Measurements from ENCODE around the gene FRAS1. TPM values are rescaled to one million over a fixed set of nuclear protein-coding genes. Genes with fewer than 3 reads are reported as not detected.
"Not testable (repeated sequence)": the region's sequence is repeated elsewhere in the genome, so short reads cannot be mapped to it uniquely, and the experiment has no call there.

FRAS1 gene
- total and polyA plus RNA-seq, 5 experiments from 2014 or later = 0.02 to 0.06 TPM; not detected in 3

DNA sequence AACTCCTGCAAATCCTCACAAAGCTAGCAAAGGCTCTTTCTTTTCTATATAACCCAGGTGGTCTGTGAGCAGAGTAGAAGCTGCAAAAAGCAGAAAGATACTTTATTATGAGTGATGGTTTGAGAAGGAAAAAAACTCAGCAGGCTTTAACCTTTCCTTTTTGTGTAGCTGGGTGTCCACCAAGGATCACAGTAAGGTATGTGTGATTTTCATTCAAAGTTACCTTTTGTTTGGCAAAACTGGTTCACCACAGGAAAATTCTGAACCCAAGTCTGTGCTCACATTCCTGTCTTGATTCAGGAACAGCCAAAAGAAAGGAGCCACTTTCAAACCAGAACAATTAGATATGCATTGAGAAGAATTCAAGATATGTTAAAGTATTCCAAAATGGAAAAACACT, 35.7 kb downstream of the FRAS1 start:
- DNase-seq = no peak
- POLR2A ChIA-PET = no interaction called here
- peaks cover 3 to 13% (median 5%) of the 10 kb centered on the region in 5 donors for H3K27me3 Mint-ChIP-seq
- no peaks in the 10 kb centered on the region for H3K4me1 Mint-ChIP-seq
- peaks cover 0 to 13% (median 7%) of the 10 kb centered on the region in 9 donors for H3K9me3 Mint-ChIP-seq
- H3K4me3 Mint-ChIP-seq = no peak overlapping the region
- no peaks in the 10 kb centered on the region for H3K36me3 Mint-ChIP-seq
- no peak for ATAC-seq
- no peak overlapping the region for H3K27ac Mint-ChIP-seq

DNA sequence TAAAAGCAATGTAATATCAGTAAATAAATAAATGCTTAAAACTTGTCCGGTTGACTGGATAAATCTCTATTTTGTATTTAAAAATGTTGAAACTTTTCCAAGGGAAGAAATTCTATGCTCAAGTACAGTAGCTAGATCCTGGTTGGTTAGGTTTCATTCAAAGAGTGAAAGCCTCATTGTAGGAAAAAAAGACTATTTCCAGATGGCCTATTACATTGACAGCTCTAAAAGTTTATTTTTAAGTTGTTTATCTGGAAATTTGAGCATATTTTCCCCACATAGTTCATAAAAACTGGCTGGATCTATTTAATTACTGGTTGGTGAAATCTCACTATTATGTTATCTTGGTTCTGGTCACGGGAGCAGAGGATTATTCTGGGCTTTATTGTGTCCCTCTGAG, 38.0 kb downstream of the FRAS1 start:
- peaks cover 3 to 13% (median 5%) of the 10 kb centered on the region in 5 donors for H3K27me3 Mint-ChIP-seq
- no peak for DNase-seq
- H3K4me1 Mint-ChIP-seq = no peaks in the 10 kb centered on the region
- ATAC-seq = no peak
- peaks cover 0 to 13% (median 7%) of the 10 kb centered on the region in 9 donors for H3K9me3 Mint-ChIP-seq
- H3K36me3 Mint-ChIP-seq = no peaks in the 10 kb centered on the region
- no peak overlapping the region for H3K27ac Mint-ChIP-seq
- POLR2A ChIA-PET = no interaction called here
- no peak overlapping the region for H3K4me3 Mint-ChIP-seq

DNA sequence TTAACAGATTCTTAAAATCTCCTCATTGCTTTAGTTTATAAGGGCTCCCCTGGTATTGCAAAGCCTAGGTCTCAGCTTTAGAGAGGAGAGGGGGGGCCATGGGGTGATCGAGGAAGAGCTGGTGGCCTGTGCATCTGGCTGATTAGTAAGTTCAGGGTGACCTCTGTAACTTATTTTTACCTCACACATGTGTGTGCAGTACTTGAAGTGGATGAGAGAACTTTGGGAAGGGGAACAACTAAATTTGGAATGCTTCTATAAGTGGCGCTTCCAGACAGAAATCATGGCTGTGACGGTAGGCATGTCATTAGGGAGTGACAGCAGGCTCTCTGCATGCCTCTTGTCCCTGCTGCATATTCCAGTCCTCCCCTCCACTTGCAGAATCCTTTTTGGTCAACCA, 41.9 kb downstream of the FRAS1 start:
- H3K4me3 Mint-ChIP-seq = no peak overlapping the region
- H3K27me3 Mint-ChIP-seq = peaks cover 0 to 3% (median 0%) of the 10 kb centered on the region in 5 donors
- no peaks in the 10 kb centered on the region for H3K4me1 Mint-ChIP-seq
- peaks cover 0 to 13% (median 7%) of the 10 kb centered on the region in 9 donors for H3K9me3 Mint-ChIP-seq
- no peak overlapping the region for H3K27ac Mint-ChIP-seq
- no peak for ATAC-seq
- POLR2A ChIA-PET = no interaction called here
- H3K36me3 Mint-ChIP-seq = no peaks in the 10 kb centered on the region
- DNase-seq = no peak

DNA sequence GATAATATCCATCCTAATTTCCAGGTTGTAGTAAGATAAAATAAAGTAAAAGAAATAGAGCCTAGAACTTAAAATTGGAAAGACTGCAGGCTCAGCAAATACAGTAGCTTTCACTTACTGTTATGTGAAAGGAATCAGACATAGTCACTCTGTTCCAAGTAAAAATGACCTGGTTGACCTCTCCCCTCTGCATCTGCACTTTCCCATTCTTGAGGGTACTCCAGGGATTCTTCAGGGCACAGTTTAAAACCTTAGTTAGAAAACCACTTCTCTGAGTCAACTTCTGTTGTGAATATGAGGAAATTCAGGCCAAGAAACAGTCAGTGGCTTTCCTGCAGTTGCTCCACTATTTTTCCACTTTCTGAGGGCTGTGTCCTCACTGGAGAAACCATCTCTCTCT, 42.9 kb downstream of the FRAS1 start:
- H3K4me3 Mint-ChIP-seq = no peak overlapping the region
- DNase-seq = no peak
- H3K27me3 Mint-ChIP-seq = peaks cover 0 to 6% (median 2%) of the 10 kb centered on the region in 5 donors
- no peaks in the 10 kb centered on the region for H3K4me1 Mint-ChIP-seq
- POLR2A ChIA-PET = no interaction called here
- H3K27ac Mint-ChIP-seq = no peak overlapping the region
- H3K36me3 Mint-ChIP-seq = no peaks in the 10 kb centered on the region
- peaks cover 0 to 13% (median 7%) of the 10 kb centered on the region in 9 donors for H3K9me3 Mint-ChIP-seq
- no peak for ATAC-seq

DNA sequence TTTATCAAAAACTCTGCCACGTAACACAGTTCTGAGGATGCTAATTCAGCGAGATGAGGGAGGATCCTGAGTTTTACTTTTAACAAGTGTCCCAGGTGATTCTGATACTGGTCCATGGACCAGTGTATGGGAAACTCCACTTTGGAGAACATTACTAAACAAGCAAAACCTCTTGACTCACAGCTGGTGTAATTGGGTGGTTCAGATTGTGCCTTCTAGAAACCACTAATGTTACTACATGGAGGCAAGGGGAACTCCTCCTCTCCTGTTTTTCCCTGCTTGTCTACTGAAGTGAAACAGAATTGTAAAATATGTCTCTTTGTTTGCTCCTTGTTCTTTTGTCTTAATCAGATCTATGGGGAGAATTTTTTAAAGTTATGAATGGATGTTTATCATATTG, 62.6 kb downstream of the FRAS1 start:
- H3K4me1 Mint-ChIP-seq = no peaks in the 10 kb centered on the region
- ATAC-seq (no peak), DNase-seq (no peak)
- no peaks in the 10 kb centered on the region for H3K36me3 Mint-ChIP-seq
- POLR2A ChIA-PET = no interaction called here
- H3K4me3 Mint-ChIP-seq = no peak overlapping the region
- H3K27me3 Mint-ChIP-seq = peaks cover 2 to 20% (median 8%) of the 10 kb centered on the region in 5 donors
- no peak overlapping the region for H3K27ac Mint-ChIP-seq
- H3K9me3 Mint-ChIP-seq = peaks cover 0 to 14% (median 0%) of the 10 kb centered on the region in 9 donors

DNA sequence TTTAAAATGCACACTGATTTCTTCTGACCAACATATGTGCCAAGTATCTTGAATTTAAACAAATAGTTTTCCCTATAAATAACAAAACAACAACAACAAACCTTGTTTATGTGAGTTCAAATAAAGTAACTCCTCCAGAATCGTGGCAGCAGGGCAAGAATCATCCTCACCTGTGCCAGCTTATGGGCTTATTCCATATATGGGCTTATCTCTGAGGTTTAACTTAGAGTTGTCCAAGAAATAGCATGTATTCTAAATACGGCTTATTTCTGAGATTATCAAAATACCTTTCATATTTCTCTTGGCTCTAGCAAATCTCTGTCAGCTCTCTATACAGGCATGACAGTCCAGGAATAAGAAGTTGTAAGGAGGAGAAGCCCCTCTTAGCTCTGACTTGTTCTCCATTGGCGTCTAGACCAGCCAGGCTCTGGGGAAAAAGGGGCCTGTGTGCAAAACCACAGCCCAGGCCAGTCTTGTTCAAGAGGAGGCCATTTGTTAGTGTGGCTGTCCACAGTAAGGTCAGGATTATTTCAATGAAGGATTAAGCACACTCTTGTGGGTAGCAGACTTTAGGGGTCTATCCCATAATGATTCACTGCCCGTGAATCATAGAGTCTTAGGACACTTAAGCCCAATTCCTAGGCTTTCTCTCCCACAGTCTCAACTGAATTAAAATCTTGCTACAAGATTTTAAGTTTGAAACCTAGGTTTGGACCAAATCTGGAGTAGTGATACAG, 63.2 kb downstream of the FRAS1 start:
- Mint-ChIP-seq H3K4me1 (no peaks in the 10 kb centered on the region), H3K36me3 (no peaks in the 10 kb centered on the region), H3K4me3 (no peak overlapping the region), H3K9me3 (peaks cover 0 to 14% (median 0%) of the 10 kb centered on the region in 9 donors), H3K27ac (no peak overlapping the region), H3K27me3 (peaks cover 8 to 25% (median 13%) of the 10 kb centered on the region in 5 donors)
- no peak for ATAC-seq
- POLR2A ChIA-PET = no interaction called here
- no peak for DNase-seq

DNA sequence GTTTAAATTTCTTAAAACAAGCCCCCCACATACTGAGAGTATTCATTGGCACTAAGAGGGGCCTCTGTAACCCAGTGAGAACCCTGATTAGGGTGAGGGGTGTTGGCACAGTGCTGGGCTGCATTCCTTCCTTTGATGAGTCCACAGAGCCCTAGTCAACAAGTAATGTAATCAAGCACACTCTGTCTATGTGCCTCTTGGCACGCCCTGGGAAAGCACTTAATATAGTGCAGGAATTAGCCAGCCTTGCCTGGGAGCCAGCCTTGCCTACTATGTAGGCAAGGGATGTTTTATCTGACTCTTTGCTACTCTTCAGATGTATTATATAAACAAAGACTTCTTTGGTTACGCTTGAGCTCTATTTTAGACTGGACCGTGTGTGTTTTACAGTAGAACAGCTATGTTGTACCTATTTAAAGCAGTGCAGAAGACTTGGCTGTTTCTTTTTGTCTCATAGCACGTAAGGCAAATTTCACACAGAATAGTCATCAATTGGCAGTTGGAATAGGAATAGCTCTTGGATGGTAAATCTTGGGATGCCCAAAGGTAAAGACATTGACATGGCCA, 64.3 kb downstream of the FRAS1 start:
- H3K27me3 Mint-ChIP-seq = peaks cover 8 to 21% (median 13%) of the 10 kb centered on the region in 5 donors

DNA sequence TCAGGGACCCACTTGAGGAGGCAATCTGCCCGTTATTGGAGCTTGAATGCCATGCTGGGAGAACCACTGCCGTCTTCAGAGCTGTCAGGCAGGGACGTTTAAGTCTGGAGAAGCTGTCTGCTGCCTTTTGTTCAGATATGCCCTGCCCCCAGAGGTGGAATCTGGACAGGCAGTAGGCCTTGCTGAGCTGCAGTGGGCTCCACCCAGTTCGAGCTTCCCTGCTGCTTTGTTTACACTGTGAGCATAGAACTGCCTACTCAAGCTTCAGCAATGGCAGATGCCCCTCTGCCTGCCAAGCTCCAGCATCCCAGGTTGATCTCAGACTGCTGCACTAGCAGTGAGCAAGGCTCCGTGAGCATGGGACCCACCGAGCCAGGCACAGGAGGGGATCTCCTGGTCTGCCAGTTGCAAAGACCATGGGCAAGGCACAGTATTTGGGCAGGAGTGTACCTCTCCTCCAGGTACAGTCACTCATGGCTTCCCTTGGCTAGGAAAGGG, 68.8 kb downstream of the FRAS1 start:
- H3K36me3 Mint-ChIP-seq, POLR2A ChIA-PET, H3K4me1 Mint-ChIP-seq, H3K27ac Mint-ChIP-seq, DNase-seq, H3K4me3 Mint-ChIP-seq, ATAC-seq: not testable (repeated sequence)
- Mint-ChIP-seq H3K27me3 (peaks cover 18 to 35% (median 21%) of the 10 kb centered on the region in 5 donors), H3K9me3 (peaks cover 0 to 24% (median 7%) of the 10 kb centered on the region in 9 donors)

More for the DNA sequence above, 64.3 kb downstream of the FRAS1 start:
- no peak for ATAC-seq
- Mint-ChIP-seq H3K27ac (no peak overlapping the region), H3K36me3 (no peaks in the 10 kb centered on the region), H3K4me1 (no peaks in the 10 kb centered on the region), H3K9me3 (peaks cover 0 to 10% (median 0%) of the 10 kb centered on the region in 9 donors), H3K4me3 (no peak overlapping the region)
- POLR2A ChIA-PET = no interaction called here
- DNase-seq = no peak

DNA sequence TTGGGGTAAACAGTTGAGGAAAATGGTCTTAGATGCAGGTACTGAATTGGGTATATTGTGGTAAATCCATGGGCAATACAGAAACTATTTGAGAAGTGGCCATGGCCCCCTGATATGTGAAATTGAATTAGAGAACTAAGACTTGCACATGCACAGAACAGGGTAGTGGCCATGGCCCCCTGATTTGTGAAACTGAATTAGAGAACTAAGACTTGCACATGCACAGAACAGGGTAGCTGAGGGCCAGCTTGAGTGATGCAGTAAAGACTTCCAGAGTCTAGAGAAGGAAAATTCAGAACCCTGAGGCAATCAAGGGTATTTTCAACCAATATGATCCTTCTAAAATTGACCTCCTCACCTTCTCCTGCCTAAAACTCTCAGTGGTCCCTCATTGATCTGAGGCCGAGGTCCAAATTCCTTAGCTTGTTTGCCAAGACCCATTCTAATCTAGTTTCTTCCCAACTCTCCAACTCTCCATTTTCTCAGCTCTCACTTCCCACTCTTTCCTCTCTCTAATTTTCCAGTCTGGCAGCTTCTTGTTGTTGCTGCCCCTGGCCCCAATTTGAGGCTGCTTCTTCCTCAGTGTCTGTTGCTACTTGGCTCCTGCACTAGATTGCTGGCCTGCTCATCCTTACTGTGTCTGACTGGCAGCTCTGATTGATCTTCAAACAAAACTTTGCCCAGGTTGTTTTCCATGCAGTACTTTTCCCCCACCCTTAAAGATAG, 72.4 kb downstream of the FRAS1 start:
- Mint-ChIP-seq H3K4me1 (no peaks in the 10 kb centered on the region), H3K36me3 (peaks cover 0 to 5% (median 0%) of the 10 kb centered on the region in 3 donors), H3K4me3 (no peak overlapping the region), H3K27ac (no peak overlapping the region), H3K27me3 (peaks cover 23 to 55% (median 28%) of the 10 kb centered on the region in 5 donors), H3K9me3 (peaks cover 0 to 14% (median 4%) of the 10 kb centered on the region in 9 donors)
- DNase-seq (no peak), ATAC-seq (no peak)
- POLR2A ChIA-PET = no interaction called here

DNA sequence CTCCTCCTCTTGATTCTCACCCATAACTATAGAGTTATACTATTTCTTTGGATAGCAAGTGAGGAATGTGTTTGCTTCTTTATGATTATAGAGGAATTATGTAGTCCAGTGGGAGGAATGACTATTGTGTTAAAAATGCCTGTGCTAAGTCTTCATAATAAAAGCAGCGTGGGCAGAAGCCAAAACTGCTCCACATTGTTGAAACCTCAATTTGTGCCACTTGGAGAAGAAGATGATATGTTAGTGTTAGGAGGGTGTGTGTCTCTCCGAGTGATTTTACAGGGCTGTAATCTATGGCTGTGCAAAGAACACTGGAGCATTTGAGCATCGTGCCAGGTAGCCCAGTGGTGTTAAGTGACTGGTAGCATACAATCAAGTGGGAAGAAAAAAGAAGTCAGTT, 74.3 kb downstream of the FRAS1 start:
- no peak overlapping the region for H3K27ac Mint-ChIP-seq
- peaks cover 18 to 44% (median 22%) of the 10 kb centered on the region in 5 donors for H3K27me3 Mint-ChIP-seq
- no peaks in the 10 kb centered on the region for H3K4me1 Mint-ChIP-seq
- H3K4me3 Mint-ChIP-seq = no peak overlapping the region
- no peak for ATAC-seq
- POLR2A ChIA-PET = no interaction called here
- peaks cover 0 to 14% (median 4%) of the 10 kb centered on the region in 9 donors for H3K9me3 Mint-ChIP-seq
- H3K36me3 Mint-ChIP-seq = peaks cover 0 to 5% (median 0%) of the 10 kb centered on the region in 3 donors
- DNase-seq = no peak

DNA sequence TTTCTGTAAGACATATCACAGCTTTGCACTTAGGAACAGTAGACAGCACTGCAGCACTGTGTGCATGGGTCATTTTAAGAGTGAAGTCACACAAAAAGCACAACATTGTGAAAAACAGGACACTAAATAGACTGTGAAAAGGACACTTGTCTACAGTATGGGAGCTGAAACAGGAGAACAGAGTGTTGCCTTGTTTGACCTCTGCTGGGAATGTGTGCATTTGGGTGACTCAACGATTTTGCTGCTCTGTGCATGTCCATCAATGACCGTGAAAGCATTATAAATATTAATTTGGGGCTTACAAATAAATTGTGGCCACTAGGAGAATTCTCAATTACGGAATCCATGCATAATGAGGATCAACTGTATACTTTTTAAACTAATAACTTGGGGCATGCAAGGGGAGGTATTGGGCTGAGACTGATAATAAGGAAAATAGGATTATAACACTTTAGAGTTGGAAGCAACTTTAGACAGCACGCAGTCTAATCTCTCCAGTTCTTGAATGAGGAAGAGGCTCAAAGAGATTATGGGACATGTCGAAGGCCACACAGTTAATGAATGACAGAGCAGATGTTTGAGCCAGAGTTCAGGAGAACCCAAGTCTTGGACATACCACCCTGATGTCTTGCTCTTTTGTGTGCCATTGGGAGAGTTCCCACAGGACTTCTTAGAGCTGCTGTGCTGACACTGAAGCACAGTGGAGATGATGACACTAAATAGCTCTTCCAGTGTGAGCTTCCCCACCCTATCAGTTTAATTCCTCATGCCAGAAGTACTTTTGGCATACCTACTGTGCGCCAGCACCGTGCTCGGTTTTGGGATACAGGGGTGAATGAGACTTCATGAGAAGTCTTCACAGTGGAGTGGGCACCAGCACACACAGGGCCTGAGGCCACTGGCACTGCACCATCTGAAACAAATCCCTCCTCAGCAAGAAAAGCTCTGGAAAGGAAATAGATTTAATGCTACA, 79.3 kb downstream of the FRAS1 start:
- peaks cover 0 to 5% (median 1%) of the 10 kb centered on the region in 9 donors for H3K9me3 Mint-ChIP-seq
- DNase-seq (no peak), ATAC-seq (no peak)
- H3K27me3 Mint-ChIP-seq = peaks cover 6 to 22% (median 12%) of the 10 kb centered on the region in 5 donors
- no peak overlapping the region for H3K4me3 Mint-ChIP-seq
- POLR2A ChIA-PET = no interaction called here
- no peak overlapping the region for H3K27ac Mint-ChIP-seq
- no peaks in the 10 kb centered on the region for H3K4me1 Mint-ChIP-seq
- H3K36me3 Mint-ChIP-seq = no peaks in the 10 kb centered on the region

DNA sequence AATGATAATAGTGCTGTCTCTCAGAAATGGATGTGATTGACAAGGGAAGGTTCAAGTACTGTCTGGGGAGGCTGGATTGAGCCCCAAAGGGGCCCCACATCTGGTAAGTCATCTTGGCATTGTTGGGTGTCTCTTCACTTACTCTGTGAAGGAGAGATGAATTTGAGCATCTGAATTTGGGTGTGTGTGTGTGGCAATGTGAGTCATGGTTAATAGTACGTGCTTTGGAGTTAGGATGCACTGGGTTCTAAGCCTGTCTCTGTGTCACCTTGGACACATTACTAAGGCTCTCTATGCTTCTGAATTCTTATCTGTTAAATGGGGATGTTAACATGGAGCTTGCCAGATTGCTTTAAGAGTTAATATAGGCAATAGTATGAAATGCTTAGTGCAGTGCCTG, 80.4 kb downstream of the FRAS1 start:
- DNase-seq = no peak
- Mint-ChIP-seq H3K9me3 (peaks cover 0 to 12% (median 6%) of the 10 kb centered on the region in 9 donors), H3K27ac (no peak overlapping the region), H3K36me3 (peaks cover 0 to 3% (median 0%) of the 10 kb centered on the region in 3 donors), H3K4me3 (no peak overlapping the region), H3K27me3 (peaks cover 2 to 17% (median 11%) of the 10 kb centered on the region in 5 donors), H3K4me1 (no peaks in the 10 kb centered on the region)
- no peak for ATAC-seq
- POLR2A ChIA-PET = no interaction called here

Data from naive thymus-derived CD8-positive, alpha-beta T cell (primary cell).